Activated T-helper 9 cell treated with anti-CD3 and anti-CD28 coated beads, Interleukin-2, amount 50 U/mL, for 16 hours (primary cell): ENCODE measurements around the gene ADGRD1.
"Not testable (repeated sequence)": the region's sequence is repeated elsewhere in the genome, so short reads cannot be mapped to it uniquely, and the experiment has no call there.

ENCODE experiments used
- DNase-seq: peaks from one replicate; pipeline ENCODE4 v3.0.0-alpha.2; 2020; ENCODE audit warnings: low read depth

ADGRD1 gene

GRCh38 chr12:131119345-131119744 lies 165.6 kb downstream of the ADGRD1 start:
- DNase-seq: not testable (repeated sequence)

- no peak for DNase-seq
These were observed 166.2 kb downstream of the ADGRD1 start for GRCh38 chr12:131119936-131120335.

DNA sequence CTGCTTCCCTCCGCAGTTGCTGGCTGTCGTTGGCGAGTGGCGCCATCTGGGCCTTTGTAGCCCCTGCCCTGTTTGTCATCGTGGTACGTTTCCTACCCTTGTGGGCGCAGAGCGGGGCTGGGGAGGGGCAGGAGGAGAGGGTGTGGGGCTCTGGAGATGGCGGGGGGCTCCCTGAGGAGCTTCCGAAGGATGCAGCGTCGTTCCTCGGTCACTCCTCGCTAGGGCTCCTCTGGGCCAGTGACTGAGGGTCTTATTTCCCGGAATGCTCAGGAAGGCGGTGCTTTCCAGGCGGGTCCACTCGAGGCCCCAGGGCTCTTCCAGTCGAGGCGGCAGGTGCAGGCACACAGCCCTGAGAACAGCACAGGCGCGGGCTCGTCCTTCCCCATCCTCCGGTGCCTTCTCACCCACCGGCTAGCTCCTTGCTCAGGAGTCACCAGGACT lies 167.1 kb downstream of the ADGRD1 start:
- DNase-seq: no peak

DNA sequence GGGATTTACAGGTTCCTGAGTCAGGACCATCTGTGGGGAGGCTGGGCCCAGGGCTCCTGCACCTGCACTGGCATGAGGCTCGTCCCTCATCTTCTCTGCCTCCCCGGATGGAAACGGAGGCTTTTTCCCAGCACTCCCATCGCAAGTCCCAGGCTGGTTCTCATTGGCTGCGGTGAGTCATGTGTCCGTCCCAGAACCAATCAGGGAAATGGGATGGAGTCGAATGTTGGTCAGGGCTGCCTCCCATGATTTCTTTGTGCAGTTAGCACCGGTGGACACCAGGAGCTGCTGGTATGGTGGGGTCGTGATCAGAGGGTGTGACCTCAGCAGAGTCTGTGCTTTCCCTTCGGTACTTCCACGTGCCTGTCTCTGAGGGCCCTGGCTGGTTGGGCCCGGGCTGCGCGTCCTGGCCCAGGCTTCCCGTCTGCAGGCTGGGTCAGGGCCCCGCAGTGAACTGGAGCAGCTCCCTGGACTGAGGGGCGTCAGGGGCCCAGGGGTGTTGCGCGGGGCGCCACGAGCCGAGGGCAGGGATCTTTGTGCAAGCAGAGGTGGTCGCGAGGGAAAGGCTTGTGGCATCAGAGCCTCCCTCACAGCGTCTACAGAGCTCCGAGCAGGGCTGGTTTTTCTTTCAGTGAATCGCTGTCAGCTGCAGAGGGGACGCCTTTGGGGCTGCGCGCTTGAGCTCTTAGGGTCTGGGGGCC lies 168.1 kb downstream of the ADGRD1 start:
- no peak for DNase-seq

DNA sequence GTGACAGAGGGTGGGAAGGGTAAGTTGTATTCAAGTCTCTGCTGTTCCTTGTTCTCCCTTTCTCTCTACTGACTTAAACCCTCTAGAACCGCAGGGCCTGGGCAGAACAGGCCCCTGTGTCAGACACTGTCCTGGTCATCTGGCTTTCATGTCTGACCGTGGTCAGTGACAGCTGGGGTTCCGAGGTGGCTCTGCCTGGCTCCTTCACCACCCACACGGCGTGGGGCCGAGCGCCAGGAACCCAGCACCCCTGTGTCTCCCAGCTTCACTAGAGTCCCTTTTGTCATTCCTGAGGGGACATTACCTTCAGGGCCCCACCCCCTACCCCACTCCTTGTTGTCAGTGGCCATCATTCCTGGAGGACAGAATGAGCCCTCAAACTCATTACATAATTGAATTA lies 168.9 kb downstream of the ADGRD1 start:
- DNase-seq: no peak

GRCh38 chr12:131123817-131124216 lies 170.1 kb downstream of the ADGRD1 start:
- DNase-seq: no peak

- no peak for DNase-seq
These were observed 171.0 kb downstream of the ADGRD1 start for GRCh38 chr12:131124487-131125280.

DNA sequence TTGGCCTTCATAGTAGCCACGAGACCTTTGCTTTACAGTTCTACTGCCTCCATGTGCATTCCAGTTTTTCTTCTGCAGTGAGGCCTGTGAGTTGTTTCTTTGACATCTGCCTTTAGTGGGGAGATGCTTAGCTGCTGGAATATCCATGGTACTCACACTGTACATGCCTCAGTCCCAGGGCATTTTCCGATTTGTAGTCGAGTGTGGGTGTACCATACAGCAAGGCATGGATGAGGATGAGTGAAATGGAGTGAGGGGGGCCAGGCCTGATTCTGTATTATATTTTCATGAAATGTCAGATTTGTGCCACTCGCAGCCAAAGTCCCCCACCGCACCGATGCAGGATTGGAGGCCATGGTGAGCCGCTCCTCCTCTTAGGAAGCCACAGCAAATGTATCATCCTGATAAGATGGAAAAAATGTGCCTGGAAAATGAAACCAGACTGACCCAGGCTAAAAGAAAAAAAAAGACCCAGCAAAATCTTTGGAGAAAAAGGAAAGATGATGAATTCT lies 173.0 kb downstream of the ADGRD1 start:
- DNase-seq: no peak

DNA sequence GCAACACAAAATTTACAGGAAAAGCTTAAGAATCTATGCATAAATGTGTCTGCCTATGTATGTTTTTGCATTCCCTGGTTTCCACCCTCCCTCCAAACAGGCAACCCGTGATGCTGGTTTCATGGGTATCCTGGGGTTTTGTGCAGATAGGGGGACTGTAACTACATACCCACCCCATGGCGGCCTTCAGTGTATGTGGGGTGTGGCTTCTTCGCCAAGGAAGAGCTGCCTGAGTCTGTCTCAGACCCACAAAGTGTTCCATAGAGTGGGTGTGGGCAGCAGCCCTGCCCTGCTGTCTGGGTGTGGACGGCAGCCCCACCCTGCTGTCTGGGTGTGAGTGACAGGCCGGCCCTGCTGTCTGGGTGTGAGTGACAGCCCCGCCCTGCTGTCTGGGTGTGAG lies 174.8 kb downstream of the ADGRD1 start:
- DNase-seq: no peak

DNA sequence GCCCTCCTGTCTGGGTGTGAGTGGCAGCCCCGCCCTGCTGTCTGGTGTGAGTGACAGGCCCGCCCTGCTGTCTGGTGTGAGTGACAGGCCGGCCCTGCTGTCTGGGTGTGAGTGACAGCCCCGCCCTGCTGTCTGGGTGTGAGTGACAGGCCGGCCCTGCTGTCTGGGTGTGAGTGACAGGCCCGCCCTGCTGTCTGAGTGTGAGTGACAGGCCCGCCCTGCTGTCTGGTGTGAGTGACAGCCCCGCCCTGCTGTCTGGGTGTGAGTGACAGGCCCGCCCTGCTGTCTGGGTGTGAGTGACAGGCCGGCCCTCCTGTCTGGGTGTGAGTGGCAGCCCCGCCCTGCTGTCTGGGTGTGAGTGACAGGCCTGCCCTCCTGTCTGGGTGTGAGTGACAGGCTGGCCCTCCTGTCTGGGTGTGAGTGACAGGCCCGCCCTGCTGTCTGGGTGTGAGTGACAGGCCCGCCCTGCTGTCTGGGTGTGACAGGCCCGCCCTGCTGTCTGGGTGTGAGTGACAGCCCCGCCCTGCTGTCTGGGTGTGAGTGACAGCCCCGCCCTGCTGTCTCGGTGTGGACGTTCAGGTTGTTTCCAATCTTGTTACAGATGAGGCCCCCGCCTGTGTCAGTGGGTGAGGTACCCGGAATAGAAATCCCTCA lies 175.4 kb downstream of the ADGRD1 start:
- not testable (repeated sequence) for DNase-seq

- DNase-seq: no peak
These were observed 176.1 kb downstream of the ADGRD1 start for GRCh38 chr12:131129839-131130238.

GRCh38 chr12:131130311-131130911 lies 176.7 kb downstream of the ADGRD1 start:
- no peak for DNase-seq

DNA sequence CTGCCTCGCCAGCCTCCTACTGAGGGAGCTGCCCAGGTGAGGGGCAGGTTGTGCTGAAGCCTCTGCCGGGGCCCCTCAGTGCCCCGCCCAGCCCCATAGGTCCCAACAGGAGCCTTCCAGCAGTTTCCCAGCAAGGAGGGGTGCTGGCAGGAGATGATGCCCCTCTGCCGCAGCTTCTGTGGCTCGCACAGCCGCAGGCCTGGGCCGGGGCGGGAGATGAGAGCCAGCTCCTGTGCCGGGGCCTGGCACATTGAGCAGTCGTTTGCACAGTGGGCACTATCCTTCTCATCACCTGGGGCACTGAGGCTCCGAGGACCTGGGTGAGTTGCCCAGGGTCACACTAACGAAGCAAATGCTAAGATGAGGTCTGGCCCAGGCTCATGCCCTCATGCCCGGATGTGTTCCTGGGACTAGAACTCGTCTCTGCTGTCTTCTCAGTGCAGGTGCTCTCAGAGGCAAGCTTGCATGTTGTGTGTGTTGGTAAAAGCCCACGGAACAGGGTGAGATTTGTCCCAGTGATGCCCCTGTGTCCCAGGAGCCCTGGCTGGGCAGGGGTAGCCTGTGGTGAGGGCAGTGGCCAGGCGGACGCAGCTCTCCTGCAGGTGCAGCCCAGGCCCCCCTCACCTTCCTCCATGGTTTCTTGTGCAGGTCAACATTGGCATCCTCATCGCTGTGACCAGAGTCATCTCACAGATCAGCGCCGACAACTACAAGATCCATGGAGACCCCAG lies 177.5 kb downstream of the ADGRD1 start:
- no peak for DNase-seq

- no peak for DNase-seq
These were observed 178.1 kb downstream of the ADGRD1 start for GRCh38 chr12:131131808-131132117.

DNA sequence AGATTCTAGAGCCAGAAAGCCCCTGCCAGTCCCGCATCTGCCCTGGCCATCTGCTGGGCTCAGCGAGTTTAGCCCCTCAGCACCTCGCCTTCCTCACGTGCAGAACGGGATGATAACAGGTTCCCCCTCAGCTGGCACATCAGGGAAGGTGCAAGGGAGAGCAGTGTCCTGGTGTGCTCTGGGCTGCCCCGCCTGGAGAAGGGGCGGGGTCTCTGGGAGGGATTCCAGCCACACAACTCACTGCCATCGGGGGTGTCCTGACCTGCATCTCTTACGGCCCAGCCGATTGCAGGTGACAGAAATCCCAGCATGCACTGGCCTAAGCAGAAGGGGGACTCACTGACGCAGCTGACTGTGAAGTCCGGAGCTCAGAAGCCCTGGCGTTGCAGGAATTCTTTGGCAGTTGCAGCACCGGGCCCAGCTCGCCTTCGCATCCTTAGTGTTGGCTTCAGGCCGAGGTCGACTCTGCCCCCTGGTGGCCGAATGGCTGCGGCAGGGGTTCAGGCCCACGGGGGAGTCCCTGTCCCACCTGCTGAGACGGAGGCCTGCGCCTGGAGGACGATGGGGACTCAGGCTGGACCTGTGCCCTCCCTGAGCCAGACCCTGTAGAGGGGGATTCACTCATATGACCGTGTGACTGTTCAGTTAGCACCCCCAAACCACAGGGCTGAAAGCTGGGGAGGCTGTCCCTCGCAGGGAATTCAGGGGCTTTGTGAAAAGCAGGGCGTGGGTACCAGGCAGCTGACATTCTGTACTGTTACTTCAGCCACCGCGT lies 178.6 kb downstream of the ADGRD1 start:
- DNase-seq: peak; percentile 51

DNA sequence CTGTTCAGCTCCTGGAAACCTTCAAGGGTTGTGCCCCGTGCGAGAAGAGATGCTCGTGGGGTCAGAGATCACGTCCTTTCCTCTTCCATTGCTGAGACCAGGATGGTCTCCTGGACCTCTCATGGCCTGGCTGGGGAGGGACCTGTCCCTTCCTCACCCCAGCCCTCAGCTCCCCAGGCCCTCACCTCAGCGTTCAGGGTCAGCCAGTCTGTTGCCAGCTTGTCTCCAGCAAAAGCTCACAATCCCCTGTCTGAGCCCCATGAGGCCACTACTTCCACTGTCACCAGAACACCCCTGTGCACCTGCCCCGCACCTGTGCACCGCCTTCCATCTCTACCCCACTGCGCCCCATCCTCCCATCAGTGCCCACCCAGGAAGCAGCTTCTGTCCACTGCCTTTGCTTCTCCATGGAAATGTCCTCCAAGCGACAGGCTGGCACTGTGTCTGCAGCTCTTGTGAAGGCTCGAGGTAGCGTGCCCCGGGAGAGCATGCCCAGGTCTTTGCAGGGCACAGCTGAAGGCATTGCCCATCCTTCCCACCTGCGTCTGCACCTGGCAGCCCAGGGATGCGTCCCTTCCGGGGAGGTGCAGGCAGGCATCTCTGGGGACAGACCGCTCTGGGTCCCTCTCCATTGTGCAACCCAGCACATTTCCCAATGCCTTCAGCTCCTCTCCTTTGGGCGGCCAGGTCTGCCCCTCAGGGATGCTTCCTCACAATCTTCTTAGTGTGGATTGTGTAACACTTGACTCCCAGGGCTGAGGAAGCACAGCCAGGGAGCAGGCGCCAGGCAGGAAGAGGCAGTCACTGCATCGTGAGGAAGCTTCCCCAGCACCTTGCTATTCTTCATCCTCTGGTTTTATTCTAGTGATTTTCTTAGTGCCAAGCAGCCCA lies 179.6 kb downstream of the ADGRD1 start:
- no peak for DNase-seq

GRCh38 chr12:131133994-131134393 lies 180.3 kb downstream of the ADGRD1 start:
- DNase-seq: no peak

GRCh38 chr12:131134523-131135310 lies 181.0 kb downstream of the ADGRD1 start:
- DNase-seq: no peak

- no peak for DNase-seq
These were observed 181.6 kb downstream of the ADGRD1 start for GRCh38 chr12:131135311-131135785.
